Measurements from ENCODE around the gene EMC9. TPM values are rescaled to one million over a fixed set of nuclear protein-coding genes. Genes with fewer than 3 reads are reported as not detected.

Gene EMC9
- total and polyA plus RNA-seq, 2 of the 8 experiments (the other 6 are each of a cell fraction or from before 2014, with no cell fraction given), result 38.4 to 47.2 TPM

GRCh38 chr14:24150061-24150460, 8.7 kb upstream of the EMC9 start:
- Histone ChIP-seq H3K27me3 (replicated peaks in 1 of 4; ENCODE audit: control insufficient read depth in 3 of 4, extremely low read depth in 1 of 4, insufficient read depth in 3 of 4, low read length in 3 of 4) (no peaks in the 10 kb centered on the region), H3K79me2 (ENCODE audit: control insufficient read depth in 1 of 2, insufficient read depth in 2 of 2, low read length in 2 of 2) (peaks cover 0 to 28% of the 10 kb centered on the region in 2 experiments; a peak in 3 of 4 replicates), H3K4me3 (ENCODE audit: extremely low read depth in 1 of 4, insufficient read depth in 2 of 4, low read depth in 3 of 4, low read length in 4 of 4) (no peak overlapping the region), H3K23me2 (ENCODE audit: low read depth, low read length) (peaks cover 10% of the 10 kb centered on the region), H3K36me3 (ENCODE audit: control insufficient read depth in 2 of 4, insufficient read depth in 4 of 4, low read length in 3 of 4) (peaks cover 17 to 37% (median 35%) of the 10 kb centered on the region in 4 experiments), H3K9me3 (ENCODE audit: insufficient read depth in 2 of 2, low read depth in 1 of 2, low read length in 1 of 2) (no peaks in the 10 kb centered on the region), H3K79me1 (ENCODE audit: low read depth, low read length) (peaks cover 11% of the 10 kb centered on the region; the same call in 1 of the 2 replicates), H2AK5ac (ENCODE audit: low read depth, low read length) (no peak overlapping the region), H2BK5ac (ENCODE audit: low read depth, low read length) (no peak overlapping the region), H2BK20ac (ENCODE audit: low read length) (no peak overlapping the region), H2AFZ (ENCODE audit: low read length) (no peak overlapping the region), H3K9ac (replicated peaks in 1 of 4; ENCODE audit: extremely low read depth in 1 of 4, low read depth in 3 of 4, low read length in 3 of 4) (no peak overlapping the region), H3K4me1 (replicated peaks in 1 of 4; ENCODE audit: control insufficient read depth in 3 of 4, insufficient read depth in 4 of 4, low read length in 3 of 4) (peaks cover 0 to 10% (median 7%) of the 10 kb centered on the region in 4 experiments; a peak in 5 of 7 replicates), H2BK12ac (ENCODE audit: low read depth, low read length) (no peak overlapping the region), H3K14ac (ENCODE audit: insufficient read length) (no peak overlapping the region), H3K4ac (replicated peaks; ENCODE audit: insufficient read length, low read depth, low read length) (no peak overlapping the region), H3K23ac (ENCODE audit: insufficient read length) (no peak overlapping the region), H4K5ac (ENCODE audit: insufficient read length, low read depth, low read length) (no peak overlapping the region), H4K20me1 (replicated peaks in 1 of 2; ENCODE audit: control insufficient read depth in 1 of 2, insufficient read depth in 2 of 2, low read length in 2 of 2) (peaks cover 0 to 22% of the 10 kb centered on the region in 2 experiments), H4K8ac (ENCODE audit: extremely low read depth, insufficient read depth, low read length) (no peak overlapping the region), H4K91ac (replicated peaks; ENCODE audit: insufficient read length, low read length) (no peak overlapping the region), H3K27ac (ENCODE audit: low read depth, low read length) (no peak overlapping the region), H2BK15ac (ENCODE audit: low read length) (no peak overlapping the region), H3K4me2 (ENCODE audit: insufficient read depth in 1 of 2, low read depth in 2 of 2, low read length in 2 of 2) (no peak overlapping the region), H2BK120ac (replicated peaks; ENCODE audit: low read depth, low read length) (no peak overlapping the region), H3K18ac (ENCODE audit: extremely low read depth, low read length) (no peak overlapping the region), H3K56ac (replicated peaks; ENCODE audit: insufficient read length, low read depth, low read length) (no peak overlapping the region)
- ChIA-PET CTCF (ENCODE audit: partially characterized antibody) (interaction anchor here (0.7 to 3.4 kb wide), 6 partner anchors 8 to 92 kb away, joined by 3 to 26 read pairs (median 4); partner anchors contain the start of genes EMC9, IRF9 and PSME1), POLR2A (ENCODE audit: partially characterized antibody) (interaction anchor here (0.8 to 9.6 kb wide), 13 partner anchors 9 to 92 kb away, joined by 3 to 86 read pairs (median 5); partner anchors contain the start of genes DCAF11, EMC9, IRF9 and NRL)
- DNase-seq (ENCODE audit: low read depth in 1 of 2, low spot score in 2 of 2), result no peak
- 90% methylated on average over 9 of the region's 9 CpGs; no CpG with 5 or more reads in 1 of the 2 experiments for WGBS, 2 experiments (ENCODE audit: extremely low coverage in 1 of 2, insufficient coverage in 1 of 2, insufficient read length in 1 of 2, insufficient replicate concordance in 2 of 2, low coverage in 1 of 2, low lambda C conversion rate in 2 of 2, missing lambda C conversion rate in 1 of 2)
- no peak for FAIRE-seq
- TF ChIP-seq ZNF274 (IDR thresholded peaks at IDR 0.05; ENCODE audit: borderline replicate concordance, extremely low read depth, low read length) (no peak), RBBP5 (IDR thresholded peaks at IDR 0.05; ENCODE audit: borderline replicate concordance, low read depth, low read length) (no peak), E2F6 (IDR thresholded peaks at IDR 0.05) (no peak), ASH2L (IDR thresholded peaks at IDR 0.05; ENCODE audit: low read length) (no peak), YY1 (IDR thresholded peaks at IDR 0.05; ENCODE audit: low read depth, low read length) (no peak), RXRA (IDR thresholded peaks at IDR 0.05; ENCODE audit: insufficient read depth, low read depth, low read length) (no peak), FOSL1 (IDR thresholded peaks at IDR 0.05; ENCODE audit: insufficient read depth, low read depth, low read length) (no peak), KDM5A (IDR thresholded peaks at IDR 0.05; ENCODE audit: low read length) (no peak), SUZ12 (IDR thresholded peaks at IDR 0.05; ENCODE audit: low read length) (no peak), GTF2F1 (IDR thresholded peaks at IDR 0.05; ENCODE audit: borderline replicate concordance, low read depth, low read length) (no peak), RFX5 (IDR thresholded peaks at IDR 0.05; ENCODE audit: borderline replicate concordance, low read depth, low read length) (no peak), JUN (IDR thresholded peaks at IDR 0.05; ENCODE audit: low read depth, low read length) (no peak), CEBPB (IDR thresholded peaks at IDR 0.05; ENCODE audit: low read depth, low read length) (no peak)

All from H1 (cell line).